Measurements from ENCODE around the gene CPEB4.

CPEB4 gene

DNA sequence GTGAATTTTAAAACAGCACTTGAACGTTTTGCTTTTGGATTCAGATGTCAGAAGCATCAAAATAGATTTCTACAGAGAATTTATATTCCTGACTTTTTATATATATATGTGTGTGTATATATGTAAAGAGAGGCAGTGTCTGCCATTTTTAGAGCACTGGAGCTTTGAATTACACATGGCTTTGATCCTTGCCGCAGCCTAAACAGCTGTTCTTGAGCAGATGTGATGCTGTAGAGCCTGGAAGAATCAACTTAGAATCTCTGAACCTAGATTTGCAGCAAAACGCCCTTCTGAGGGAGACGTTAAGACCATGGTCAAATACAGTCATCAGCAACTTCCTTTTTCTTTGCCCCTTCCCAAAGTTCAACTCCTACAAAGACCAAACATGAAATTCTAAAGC is 79.1 kb downstream of the CPEB4 start:
- no peak overlapping the region for H3K27ac ChIP-seq (replicated peaks)
- no peak overlapping the region for H3K4me3 ChIP-seq (replicated peaks; ENCODE audit: insufficient read depth, low read length)
- no peaks in the 10 kb centered on the region for H3K27me3 ChIP-seq (ENCODE audit: insufficient read depth, poor library complexity, severe bottlenecking)
- no peak for DNase-seq (ENCODE audit: low read depth in 1 of 2, low spot score in 1 of 2)
- no peak for TF ChIP-seq GABPA (IDR thresholded peaks at IDR 0.05; ENCODE audit: low read depth)

DNA sequence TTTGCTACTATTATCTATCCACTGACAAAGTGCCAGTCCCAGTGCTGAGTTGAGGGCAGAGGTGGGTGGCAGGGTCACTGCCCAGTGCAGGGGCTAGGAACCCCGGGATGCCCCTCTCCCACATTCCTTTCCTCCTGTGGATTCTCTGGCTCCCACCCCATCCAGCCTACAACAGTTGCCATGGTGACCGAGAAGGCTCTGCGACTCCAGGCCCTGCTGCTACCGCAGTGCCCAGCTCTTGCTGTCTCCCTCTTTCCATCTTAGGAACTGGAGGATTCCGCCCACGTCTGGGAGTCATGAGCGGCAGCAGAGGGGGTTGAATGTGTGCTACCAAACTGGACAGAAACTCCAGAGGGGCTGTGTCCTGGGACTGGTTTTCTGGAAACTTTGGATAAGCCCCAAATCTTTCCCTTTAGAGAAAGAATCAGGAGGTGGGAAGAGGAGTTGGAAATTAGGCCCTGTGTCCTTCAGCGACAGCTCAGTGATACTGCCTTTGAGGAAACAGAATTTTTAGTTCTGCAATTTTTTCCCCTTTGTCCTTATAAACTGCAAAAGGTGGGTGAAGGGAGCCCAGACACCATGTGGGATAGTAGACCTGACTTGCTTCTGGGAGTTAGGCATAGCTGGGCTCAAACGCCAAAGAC is 80.1 kb downstream of the CPEB4 start:
- no peak overlapping the region for H3K27ac ChIP-seq (replicated peaks)
- TF ChIP-seq POLR2AphosphoS5 (IDR thresholded peaks at IDR 0.05; ENCODE audit: low read depth) (no peak), GABPA (IDR thresholded peaks at IDR 0.05; ENCODE audit: low read depth) (no peak)
- no peak for DNase-seq (ENCODE audit: low read depth in 1 of 2, low spot score in 1 of 2)

DNA sequence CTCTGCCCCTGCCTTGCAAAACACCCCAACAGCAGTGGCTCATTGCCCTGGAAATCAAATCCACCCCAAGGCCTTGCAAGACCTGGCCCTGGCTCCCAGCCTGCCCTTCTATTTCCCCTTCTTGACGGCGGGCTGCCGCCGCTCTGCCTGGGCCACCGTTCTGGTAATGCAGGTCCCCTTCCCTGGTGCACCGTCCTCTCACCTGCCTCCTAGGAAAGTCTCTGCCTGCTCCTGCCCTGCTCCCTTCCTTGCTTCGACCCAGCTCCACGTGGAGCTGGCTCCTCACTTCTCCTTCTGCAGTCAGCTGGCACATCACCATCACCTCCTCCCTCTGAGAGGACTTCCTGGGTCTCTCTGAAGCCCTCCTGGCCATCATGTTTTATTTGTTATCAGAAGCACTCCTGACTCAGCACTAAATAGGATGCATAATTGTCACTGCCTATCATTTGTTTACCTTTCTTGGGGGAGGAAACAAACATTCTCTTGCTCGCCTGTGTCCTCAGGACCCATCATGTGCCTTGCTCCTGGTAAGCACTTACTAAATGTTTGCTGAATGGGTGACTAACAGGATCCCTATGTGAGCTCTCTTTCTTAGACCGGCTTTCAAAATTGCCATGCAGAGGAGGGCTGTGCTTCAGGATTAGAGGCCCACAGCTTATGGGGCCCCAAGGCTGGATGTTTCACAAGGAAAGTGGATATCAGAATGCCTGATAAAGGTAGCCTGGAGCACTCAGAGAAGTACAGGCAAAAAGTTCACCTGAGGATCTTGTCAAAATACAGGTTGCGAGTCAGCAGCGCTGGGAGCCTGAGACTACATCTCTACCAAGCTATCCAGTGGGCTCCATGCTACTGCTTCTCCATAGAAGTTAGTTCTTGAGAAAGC is 81.3 kb downstream of the CPEB4 start:
- TF ChIP-seq, protein P1, sequence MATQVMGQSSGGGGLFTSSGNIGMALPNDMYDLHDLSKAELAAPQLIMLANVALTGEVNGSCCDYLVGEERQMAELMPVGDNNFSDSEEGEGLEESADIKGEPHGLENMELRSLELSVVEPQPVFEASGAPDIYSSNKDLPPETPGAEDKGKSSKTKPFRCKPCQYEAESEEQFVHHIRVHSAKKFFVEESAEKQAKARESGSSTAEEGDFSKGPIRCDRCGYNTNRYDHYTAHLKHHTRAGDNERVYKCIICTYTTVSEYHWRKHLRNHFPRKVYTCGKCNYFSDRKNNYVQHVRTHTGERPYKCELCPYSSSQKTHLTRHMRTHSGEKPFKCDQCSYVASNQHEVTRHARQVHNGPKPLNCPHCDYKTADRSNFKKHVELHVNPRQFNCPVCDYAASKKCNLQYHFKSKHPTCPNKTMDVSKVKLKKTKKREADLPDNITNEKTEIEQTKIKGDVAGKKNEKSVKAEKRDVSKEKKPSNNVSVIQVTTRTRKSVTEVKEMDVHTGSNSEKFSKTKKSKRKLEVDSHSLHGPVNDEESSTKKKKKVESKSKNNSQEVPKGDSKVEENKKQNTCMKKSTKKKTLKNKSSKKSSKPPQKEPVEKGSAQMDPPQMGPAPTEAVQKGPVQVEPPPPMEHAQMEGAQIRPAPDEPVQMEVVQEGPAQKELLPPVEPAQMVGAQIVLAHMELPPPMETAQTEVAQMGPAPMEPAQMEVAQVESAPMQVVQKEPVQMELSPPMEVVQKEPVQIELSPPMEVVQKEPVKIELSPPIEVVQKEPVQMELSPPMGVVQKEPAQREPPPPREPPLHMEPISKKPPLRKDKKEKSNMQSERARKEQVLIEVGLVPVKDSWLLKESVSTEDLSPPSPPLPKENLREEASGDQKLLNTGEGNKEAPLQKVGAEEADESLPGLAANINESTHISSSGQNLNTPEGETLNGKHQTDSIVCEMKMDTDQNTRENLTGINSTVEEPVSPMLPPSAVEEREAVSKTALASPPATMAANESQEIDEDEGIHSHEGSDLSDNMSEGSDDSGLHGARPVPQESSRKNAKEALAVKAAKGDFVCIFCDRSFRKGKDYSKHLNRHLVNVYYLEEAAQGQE (IDR thresholded peaks at IDR 0.05; ENCODE audit: insufficient replicate concordance, low read depth) = no peak
- no peak for TF ChIP-seq GABPA (IDR thresholded peaks at IDR 0.05; ENCODE audit: low read depth)
- no peak for TF ChIP-seq SPI1 (IDR thresholded peaks at IDR 0.05; ENCODE audit: borderline replicate concordance, low read depth)
- TF ChIP-seq, protein P2, sequence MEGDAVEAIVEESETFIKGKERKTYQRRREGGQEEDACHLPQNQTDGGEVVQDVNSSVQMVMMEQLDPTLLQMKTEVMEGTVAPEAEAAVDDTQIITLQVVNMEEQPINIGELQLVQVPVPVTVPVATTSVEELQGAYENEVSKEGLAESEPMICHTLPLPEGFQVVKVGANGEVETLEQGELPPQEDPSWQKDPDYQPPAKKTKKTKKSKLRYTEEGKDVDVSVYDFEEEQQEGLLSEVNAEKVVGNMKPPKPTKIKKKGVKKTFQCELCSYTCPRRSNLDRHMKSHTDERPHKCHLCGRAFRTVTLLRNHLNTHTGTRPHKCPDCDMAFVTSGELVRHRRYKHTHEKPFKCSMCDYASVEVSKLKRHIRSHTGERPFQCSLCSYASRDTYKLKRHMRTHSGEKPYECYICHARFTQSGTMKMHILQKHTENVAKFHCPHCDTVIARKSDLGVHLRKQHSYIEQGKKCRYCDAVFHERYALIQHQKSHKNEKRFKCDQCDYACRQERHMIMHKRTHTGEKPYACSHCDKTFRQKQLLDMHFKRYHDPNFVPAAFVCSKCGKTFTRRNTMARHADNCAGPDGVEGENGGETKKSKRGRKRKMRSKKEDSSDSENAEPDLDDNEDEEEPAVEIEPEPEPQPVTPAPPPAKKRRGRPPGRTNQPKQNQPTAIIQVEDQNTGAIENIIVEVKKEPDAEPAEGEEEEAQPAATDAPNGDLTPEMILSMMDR (IDR thresholded peaks at IDR 0.05; ENCODE audit: insufficient read depth, low read length) = no peak
- TF ChIP-seq POLR2AphosphoS5 (IDR thresholded peaks at IDR 0.05; ENCODE audit: low read depth) = no peak
- H3K27me3 ChIP-seq (ENCODE audit: insufficient read depth, poor library complexity, severe bottlenecking) = no peaks in the 10 kb centered on the region
- H3K27ac ChIP-seq (replicated peaks) = no peak overlapping the region
- H3K4me3 ChIP-seq (replicated peaks; ENCODE audit: insufficient read depth, low read length) = no peak overlapping the region
- no peak for DNase-seq (ENCODE audit: low read depth in 1 of 2, low spot score in 1 of 2)

More for the DNA sequence above, 80.1 kb downstream of the CPEB4 start:
- Histone ChIP-seq H3K4me3 (replicated peaks; ENCODE audit: insufficient read depth, low read length) (no peak overlapping the region), H3K27me3 (ENCODE audit: insufficient read depth, poor library complexity, severe bottlenecking) (no peaks in the 10 kb centered on the region)

DNA sequence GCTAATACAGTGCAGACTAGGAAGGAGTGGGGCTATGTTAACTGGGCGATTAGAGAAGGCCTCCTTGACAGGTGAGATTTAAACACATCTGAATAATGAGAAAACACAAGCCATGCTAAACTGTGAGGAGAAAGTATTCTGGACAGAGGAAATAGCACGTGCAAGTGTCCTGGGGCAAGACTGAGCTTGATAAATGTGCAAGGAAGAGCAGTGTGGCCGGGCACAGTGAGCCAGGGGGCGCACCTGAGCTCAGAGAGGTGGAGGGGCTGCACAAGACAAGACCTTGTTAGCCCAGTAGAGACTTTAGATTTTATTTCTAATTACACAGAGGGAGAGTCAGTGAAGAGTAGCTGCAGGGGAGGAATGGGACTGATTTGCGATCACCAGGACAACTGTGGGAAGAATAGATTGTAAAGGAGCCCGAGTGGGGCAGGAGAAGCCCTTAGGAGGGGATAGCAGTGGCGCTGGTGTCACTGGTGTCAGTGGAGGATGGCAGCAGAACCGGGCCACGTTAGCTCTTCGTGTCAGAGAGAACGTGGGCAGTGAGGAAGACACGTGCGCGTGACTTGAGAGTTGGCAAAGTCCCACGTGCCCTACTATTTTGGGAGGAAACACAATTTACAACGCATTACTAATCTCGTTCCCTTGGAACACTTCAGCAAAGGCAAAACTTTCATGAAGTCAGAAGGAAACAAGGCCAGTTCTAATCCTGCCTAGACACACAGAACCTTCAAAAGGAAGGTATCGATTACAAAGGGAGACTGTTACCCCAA is 82.9 kb downstream of the CPEB4 start:
- no peak for DNase-seq (ENCODE audit: low read depth in 1 of 2, low spot score in 1 of 2)
- no peak overlapping the region for H3K27ac ChIP-seq (replicated peaks)
- TF ChIP-seq, protein P2 (IDR thresholded peaks at IDR 0.05; ENCODE audit: insufficient read depth, low read length) = no peak
- TF ChIP-seq, protein P1 (IDR thresholded peaks at IDR 0.05; ENCODE audit: insufficient replicate concordance, low read depth) = no peak
- no peak for TF ChIP-seq POLR2AphosphoS5 (IDR thresholded peaks at IDR 0.05; ENCODE audit: low read depth)
- TF ChIP-seq GABPA (IDR thresholded peaks at IDR 0.05; ENCODE audit: low read depth) = no peak
- TF ChIP-seq SPI1 (IDR thresholded peaks at IDR 0.05; ENCODE audit: borderline replicate concordance, low read depth) = no peak

More for the DNA sequence above, 82.9 kb downstream of the CPEB4 start:
- Histone ChIP-seq H3K27me3 (ENCODE audit: insufficient read depth, poor library complexity, severe bottlenecking) (no peaks in the 10 kb centered on the region), H3K4me3 (replicated peaks; ENCODE audit: insufficient read depth, low read length) (no peak overlapping the region)

Measured in HL-60 (cell line).